ENCODE measurements around the gene CROCC2.
A peak's percentile ranks its signal among the peaks of the same experiment; 100 is the strongest.

CROCC2 gene

GRCh38 chr2:240905176-240905781 lies 857 bp upstream of the CROCC2 start:
- no peak for DNase-seq (ENCODE audit: low spot score)

DNA sequence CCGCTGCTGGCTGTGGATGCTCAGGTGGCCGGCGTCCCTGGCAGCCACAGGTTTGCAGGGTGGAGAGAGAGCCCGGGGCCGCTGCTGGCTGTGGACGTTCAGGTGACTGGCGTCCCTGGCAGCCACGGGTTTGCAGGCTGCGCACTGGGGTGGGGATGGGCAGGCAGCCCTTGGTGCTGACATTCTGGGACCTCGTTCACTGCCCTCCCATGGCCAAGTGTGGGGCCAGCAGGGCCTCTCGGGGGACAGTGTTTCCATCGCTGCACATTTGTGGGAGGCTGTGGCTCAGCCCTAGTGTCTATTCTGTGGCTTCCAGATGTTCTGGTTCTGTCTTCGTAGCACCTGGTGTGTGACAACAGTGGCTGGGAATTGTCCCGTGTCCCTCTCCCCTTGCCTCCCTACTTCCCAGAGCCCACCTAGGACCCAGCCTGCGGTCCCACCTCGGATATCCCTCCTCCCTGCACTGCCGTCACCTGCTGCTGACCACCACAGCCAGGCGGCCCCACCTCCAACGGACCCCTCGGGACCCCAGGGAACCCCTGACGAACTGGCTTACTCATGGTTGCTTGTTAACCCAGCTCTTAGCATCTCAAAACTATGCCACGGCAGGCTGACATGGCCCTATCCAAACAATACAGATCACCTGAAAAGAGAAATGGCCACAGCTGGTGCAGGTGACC lies 915 bp downstream of the CROCC2 start:
- DNase-seq (ENCODE audit: low spot score), result no peak

DNA sequence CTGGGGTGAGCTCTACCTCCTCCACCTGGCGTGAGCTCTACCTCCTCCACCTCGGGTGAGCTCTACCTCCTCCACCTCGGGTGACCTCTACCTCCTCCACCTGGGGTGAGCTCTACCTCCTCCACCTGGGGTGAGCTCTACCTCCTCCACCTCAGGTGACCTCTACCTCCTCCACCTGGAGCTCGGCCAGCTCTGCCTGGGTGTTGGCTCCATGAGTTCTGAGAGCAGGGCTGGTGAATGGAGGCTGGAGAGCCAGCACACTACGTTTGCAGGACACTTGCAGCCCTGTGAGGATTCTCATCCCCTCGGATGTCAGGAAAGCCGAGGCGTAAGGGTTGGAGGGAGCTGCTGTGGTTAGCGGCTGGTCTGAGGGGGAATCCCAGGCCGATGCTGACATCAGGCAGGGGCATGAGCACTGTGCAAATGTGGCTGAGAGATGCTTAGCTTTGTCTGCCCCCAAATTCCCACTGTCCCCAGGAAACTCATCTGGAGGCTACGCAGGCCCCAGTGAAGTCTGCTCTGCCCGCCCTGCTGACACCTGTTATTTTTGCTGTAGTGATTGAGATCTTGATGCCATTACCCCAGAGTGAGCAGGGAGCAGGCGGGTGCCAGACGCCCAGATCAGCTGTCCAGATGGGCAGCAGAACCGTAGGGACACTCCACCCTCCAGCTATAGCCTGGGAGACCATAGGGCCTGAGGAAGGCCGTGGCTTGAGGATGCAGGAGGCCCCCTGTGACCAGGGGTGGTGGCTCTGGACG lies 3.3 kb downstream of the CROCC2 start:
- no peak for DNase-seq (ENCODE audit: low spot score)

DNA sequence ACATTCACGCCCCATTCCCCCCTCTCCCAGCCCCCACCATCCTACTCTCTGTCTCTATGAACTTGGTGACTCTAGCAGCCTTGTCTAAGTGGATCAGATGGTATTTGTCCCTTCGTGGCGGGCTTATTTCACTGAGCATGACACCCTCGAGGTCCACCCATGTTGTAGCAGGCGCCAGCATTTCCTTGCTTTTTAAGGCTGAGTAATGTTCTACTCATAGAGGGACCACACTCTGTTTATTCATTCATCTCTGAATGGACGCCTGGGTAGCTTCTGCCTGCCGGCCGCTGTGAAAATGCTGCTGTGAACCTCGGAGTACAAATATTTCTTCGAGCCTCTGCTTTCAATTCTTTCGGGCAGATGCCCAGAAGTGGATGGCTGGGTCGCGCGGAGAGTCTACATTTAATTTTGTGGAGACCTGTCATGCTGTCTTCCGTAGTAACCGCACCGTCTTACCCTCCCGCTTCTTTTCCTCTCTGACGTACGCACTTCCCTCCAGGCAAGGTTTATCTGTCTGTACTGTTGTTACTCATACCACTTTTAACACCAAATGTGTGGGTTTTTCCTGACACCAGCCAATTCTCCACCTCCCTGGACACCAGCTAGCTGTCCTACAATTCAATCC lies 5.6 kb downstream of the CROCC2 start:
- DNase-seq (ENCODE audit: low spot score), result no peak

DNA sequence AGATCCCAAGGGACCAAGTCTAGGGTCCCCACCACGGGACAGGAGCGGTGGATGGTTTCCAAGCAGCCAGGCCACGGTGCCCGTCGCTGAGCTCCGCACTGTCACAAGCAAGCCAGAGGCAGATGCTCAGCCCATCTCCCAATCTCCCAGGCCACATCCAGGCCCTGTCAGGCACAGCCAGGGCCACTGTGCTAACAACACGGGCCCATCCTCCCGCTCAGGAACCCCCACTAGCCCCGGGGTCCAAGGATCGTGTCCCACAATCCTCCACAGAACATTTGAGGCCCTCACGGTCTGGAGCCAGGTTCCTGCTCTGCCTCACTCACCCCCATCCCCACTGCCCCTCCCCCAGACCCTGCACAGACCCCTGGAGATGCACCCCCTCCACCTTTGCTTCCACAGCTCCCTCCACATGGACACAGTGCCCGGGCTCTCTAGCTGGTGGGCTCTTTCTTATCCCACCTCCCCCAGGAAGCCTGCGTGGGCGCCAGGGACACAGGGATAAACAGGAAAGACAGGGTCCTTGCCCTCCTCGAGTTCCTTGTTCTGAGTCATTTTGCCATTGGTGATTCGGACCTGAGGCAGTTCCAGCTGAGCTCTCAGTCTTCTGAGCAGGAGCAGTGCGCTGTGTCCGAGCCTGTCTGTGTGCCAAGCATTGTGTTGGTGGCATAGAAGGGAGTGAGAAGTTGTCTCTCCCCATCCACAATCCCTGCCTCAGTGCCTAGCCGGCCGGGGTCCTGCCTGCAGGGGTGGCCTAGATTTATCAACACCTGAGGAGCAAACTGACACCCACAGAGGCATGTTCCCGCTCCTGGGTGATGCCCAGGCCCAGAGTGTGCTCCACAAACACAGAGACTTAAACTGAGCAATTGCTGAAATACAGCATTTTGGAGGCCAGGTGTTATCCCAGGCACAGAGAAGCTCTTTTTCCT lies 7.0 kb downstream of the CROCC2 start:
- no peak for DNase-seq (ENCODE audit: low spot score)

DNA sequence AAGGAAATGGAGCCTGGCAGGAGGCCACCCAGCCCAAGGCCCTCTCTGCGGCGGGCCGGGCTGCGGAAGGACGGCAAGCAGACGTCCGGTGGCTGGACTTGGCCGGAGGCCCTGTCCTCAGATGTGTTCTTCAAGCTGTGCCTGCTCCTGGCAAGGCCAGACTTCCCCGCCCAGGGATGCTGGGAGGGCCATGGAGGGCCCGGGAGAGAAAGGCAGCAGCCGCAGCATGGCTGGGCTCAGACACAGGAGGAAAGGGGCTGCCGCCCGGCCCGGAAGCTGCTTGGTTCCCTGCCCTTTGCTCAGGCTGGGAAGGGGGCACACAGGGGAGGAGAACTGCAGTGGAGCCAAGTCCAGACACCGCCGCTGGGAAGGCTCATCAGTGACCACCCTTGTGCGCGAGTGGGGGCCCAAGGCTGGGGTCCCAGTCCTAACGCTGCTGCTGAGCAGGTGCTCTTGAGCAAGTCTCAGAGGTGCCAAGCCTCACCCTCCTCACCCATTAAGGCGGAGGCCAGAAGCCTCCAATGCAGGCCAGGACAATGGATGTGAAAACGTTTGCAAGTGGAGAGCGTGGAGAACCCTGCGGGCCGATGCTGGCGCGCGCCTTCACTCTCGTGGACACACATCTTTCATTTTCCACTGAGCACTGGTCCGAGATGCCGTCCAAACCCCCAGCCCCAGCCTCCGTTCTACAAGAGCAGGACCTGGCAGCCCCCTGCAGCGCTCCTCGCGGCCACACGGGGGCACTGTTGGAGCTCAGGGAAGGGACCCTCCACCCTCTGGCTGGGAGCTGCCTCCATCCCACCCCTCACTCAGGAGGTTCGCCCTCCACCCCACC lies 7.9 kb downstream of the CROCC2 start:
- DNase-seq (ENCODE audit: low spot score), result peak; percentile 56

- DNase-seq (ENCODE audit: low spot score), result peak; percentile 9
These were observed 8.7 kb downstream of the CROCC2 start for GRCh38 chr2:240914645-240915525.

DNA sequence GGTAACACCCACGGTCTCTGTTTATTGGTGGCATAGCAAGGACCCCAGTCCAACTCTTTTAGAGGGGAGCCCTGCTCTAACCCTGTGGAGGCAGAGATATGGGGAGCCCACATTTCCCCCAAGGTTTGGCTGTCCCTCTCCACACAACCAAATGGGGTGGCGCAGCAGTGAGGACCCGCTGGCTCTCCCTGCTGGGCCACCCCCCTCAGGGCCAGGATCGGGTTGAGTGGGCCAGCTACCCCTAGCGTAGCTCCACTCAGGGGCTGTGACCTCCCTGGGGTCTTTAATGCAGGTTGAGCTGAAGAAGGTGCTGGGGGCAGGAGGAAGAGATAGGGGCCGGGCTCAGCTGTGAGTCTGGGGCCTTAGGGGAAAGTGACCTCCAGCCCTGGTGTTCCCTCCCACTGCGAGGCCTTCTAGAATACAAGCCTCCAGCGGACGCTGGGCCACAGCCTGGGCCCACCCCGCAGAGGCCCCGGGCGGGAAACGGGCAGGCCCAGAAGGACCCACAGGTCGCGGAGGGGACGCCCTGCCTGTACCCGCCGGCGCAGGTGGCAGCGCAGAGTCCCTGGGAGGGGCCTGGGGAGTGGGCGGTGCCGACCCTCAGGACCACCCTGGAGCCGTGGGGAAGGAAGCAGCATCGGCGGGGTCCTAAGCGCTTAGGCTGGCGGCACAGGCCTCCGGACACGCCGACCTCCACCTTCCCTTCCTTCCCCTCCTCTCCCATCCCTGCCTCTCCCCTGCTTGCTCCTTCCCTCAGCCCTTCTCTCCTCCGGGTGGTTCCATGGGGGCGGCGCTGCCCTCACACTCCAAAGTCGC lies 9.6 kb downstream of the CROCC2 start:
- no peak for DNase-seq (ENCODE audit: low spot score)

DNA sequence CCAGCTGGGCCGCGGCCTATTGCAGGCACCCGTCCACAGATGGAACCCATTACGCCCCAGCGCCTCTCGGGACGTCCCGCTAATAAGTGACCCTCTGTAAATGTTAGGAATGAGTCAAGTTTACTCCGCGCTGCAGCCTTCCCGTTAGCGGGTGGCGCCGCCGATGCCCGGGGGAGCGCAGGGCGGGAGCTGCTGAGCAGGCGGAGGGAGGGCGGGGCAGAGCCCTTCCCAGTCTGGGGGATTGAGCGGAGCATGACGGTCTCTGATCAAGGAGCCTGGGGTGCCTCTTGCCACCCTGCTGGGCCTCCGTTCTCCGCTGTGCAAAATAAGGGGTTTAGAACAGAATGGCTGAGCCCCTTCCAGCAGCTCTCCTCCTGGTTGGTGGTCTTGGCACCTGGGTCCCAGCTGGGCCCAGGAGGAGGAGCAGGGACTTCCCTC lies 10.5 kb downstream of the CROCC2 start:
- DNase-seq (ENCODE audit: low spot score), result no peak

GRCh38 chr2:240917009-240917683 lies 11.0 kb downstream of the CROCC2 start:
- no peak for DNase-seq (ENCODE audit: low spot score)

GRCh38 chr2:240917684-240918257 lies 11.6 kb downstream of the CROCC2 start:
- DNase-seq (ENCODE audit: low spot score), result no peak

DNA sequence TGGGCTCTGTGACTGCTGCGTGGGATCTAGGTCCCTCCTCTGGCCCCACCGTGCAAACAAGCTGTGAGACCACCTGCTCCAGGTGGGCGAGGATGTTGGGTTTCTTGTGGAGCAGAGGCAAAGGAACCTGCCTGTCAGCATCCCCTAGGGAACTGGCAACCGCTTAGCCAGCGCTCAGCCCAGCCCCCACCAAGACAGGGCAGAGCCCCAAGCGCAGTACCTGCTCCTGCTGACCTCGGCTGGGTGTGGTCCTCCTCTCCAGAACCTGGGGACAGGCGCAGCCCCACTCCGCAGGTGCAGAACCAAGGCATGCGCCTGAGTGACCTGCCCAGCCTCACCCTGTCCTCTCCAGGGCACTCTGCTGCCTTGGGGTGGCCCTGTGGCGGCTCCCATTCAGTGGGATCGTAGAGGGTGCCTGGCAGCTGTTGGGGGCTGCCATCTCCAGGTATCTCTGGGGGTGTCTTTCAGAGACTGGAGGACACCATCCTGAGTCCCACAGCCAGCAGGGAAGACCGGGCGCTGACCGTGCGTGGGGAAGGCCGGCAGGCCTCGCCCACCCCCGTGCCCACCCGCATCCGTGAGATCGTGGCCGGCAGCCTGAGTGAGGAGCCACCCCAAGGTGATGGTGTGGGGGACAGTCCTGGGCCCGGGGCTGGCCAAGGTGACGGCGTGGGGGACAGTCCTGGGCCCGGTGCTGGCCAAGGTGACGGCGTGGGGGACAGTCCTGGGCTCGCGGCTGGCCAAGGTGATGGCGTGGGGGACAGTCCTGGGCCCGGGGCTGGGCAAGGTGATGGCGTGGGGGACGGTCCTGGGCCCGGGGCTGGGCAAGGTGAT lies 12.3 kb downstream of the CROCC2 start:
- DNase-seq (ENCODE audit: low spot score), result no peak

GRCh38 chr2:240919161-240919781 lies 13.1 kb downstream of the CROCC2 start:
- DNase-seq (ENCODE audit: low spot score), result no peak

GRCh38 chr2:240919786-240920782 lies 13.9 kb downstream of the CROCC2 start:
- no peak for DNase-seq (ENCODE audit: low spot score)

DNA sequence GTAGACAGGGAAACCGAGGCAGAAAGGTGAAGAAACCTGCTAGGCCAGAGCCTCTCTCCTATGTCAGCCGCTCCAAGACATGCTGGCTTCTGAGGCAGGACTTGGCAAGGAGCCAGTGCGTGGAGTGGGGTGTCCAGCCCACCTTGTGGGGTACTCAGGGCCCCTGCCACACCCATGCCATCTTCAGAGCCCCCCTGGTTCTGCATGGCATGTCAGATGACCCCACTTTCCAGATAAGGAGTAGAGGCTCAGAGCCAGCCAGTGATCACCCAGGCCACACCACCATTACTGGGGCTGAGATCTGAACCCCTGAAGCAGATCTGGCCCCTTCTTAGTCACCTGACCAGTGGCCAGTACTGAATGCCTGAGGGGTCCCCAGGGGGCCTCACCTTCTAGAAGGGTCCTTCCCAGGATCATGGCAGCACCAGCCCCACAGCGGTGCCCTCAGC lies 14.7 kb downstream of the CROCC2 start:
- DNase-seq (ENCODE audit: low spot score), result no peak

Measured in NAMALWA (cell line).